Endothelial cell of umbilical vein (primary cell): Measurements from ENCODE around the gene RALGPS1. TPM values are rescaled to one million over a fixed set of nuclear protein-coding genes. Genes with fewer than 3 reads are reported as not detected.

Experiments
- BruUV-seq: library from RNA; stranded (reverse); fragments of 400-500 nt; replicated peaks from 2 replicates; lab custom pipeline; 2021; lab: Mats Ljungman, UMichigan
- CTCF ChIA-PET: fragments of 300-600, 350-600 bp; sonication (Branson Sonifier 250); formaldehyde crosslinking; loops from one replicate; lab custom pipeline; 2021; ENCODE audit warnings: antibody characterized with exemption, inconsistent platforms; lab: Charles Lee
- POLR2A ChIA-PET: fragments of 300-600, 350-600 bp; sonication (Branson Sonifier 250); formaldehyde crosslinking; loops from one replicate; lab custom pipeline; 2021; ENCODE audit warnings: antibody characterized with exemption, inconsistent platforms; lab: Charles Lee
- DNase-seq: peaks from one replicate; pipeline ENCODE4 v3.0.0-alpha.2; 2011; ENCODE audit warnings: low read depth, low spot score
- FAIRE-seq: peaks from 2 replicates; lab custom pipeline; 2011; peaks lifted over from hg19 to GRCh38; lab: Jason Lieb, UNC
- H2AFZ ChIP-seq: 2 replicates; pipeline ENCODE4 v1.6.0; 2012; ENCODE audit warnings: low read depth, low read length, control low read depth, inconsistent platforms
- H3K27ac ChIP-seq: 2 replicates; pipeline ENCODE4 v1.5.1; 2011; ENCODE audit warnings: low read depth, mild to moderate bottlenecking, control low read depth, low read length, moderate library complexity; ENCODE audit not compliant: insufficient read depth
- H3K27me3 ChIP-seq, 2 experiments: 2 replicates each; pipeline versions ENCODE4 v1.6.0 to v1.6.1; 2011; ENCODE audit warnings: low read length in 2 of 2, mixed read lengths in 1 of 2; ENCODE audit not compliant: control insufficient read depth in 2 of 2, insufficient read depth in 2 of 2
- H3K36me3 ChIP-seq, 2 experiments: 2 replicates in 1 of 2; 3 replicates in 1 of 2; pipeline ENCODE4 v1.5.1; 2011; ENCODE audit warnings: low read length in 2 of 2, mild to moderate bottlenecking in 1 of 2, moderate library complexity in 1 of 2; ENCODE audit not compliant: control insufficient read depth in 2 of 2, insufficient read depth in 2 of 2; ENCODE audit errors: extremely low read depth in 1 of 2
- H3K4me1 ChIP-seq: 3 replicates; pipeline ENCODE4 v1.5.1; 2011; ENCODE audit warnings: mild to moderate bottlenecking, low read length; ENCODE audit not compliant: control insufficient read depth, insufficient read depth; ENCODE audit errors: extremely low read depth
- H3K4me2 ChIP-seq: 2 replicates; pipeline ENCODE4 v1.6.1; 2011; ENCODE audit warnings: low read length, control low read depth, mixed read lengths; ENCODE audit not compliant: insufficient read depth
- H3K4me3 ChIP-seq, 3 experiments: fragments of 200-600 bp in 1 of 3; sonication (generic), shearing (Covaris generic) in 1 of 3; replicated peaks in 1 of 3; 2 replicates each; pipeline ENCODE4 v1.5.1; 2011 to 2016; ENCODE audit warnings: control low read depth in 3 of 3, low read length in 3 of 3, mild to moderate bottlenecking in 2 of 3, inconsistent platforms in 1 of 3, low read depth in 1 of 3, moderate library complexity in 1 of 3; ENCODE audit not compliant: insufficient read depth in 1 of 3
- H3K79me2 ChIP-seq: 2 replicates; pipeline ENCODE4 v1.6.0; 2012; ENCODE audit warnings: low read length, inconsistent platforms; ENCODE audit not compliant: control insufficient read depth, insufficient read depth
- H3K9ac ChIP-seq: replicated peaks from 2 replicates; pipeline ENCODE3; 2011; ENCODE audit warnings: low read length, control low read depth; ENCODE audit not compliant: insufficient read depth; ENCODE audit errors: extremely low read depth
- H3K9me1 ChIP-seq: replicated peaks from 3 replicates; pipeline ENCODE4 v1.6.0; 2011; ENCODE audit warnings: mild to moderate bottlenecking, low read length; ENCODE audit not compliant: control insufficient read depth, insufficient read depth; ENCODE audit errors: extremely low read depth
- H3K9me3 ChIP-seq: replicated peaks from 2 replicates; pipeline ENCODE4 v1.5.1; 2012; ENCODE audit warnings: low read length, inconsistent platforms; ENCODE audit not compliant: control insufficient read depth, insufficient read depth
- H4K20me1 ChIP-seq: replicated peaks from 2 replicates; pipeline ENCODE3; 2011; ENCODE audit warnings: mild to moderate bottlenecking, low read length; ENCODE audit not compliant: control insufficient read depth, insufficient read depth; ENCODE audit errors: extremely low read depth
- CTCF ChIP-seq, 2 donors: IDR thresholded peaks; 1 replicate in 1 of 2; 2 replicates in 1 of 2; pipeline ENCODE4 v1.5.1; 2011; ENCODE audit warnings: low read length in 2 of 2, mild to moderate bottlenecking in 2 of 2, moderate library complexity in 2 of 2, control low read depth in 1 of 2, inconsistent platforms in 1 of 2, low read depth in 1 of 2; ENCODE audit not compliant: insufficient read depth in 1 of 2; ENCODE audit errors: extremely low read depth in 1 of 2
- FOS ChIP-seq: IDR thresholded peaks from 2 replicates; pipeline ENCODE4 v1.6.1; 2011; ENCODE audit warnings: mild to moderate bottlenecking, low read length, moderate library complexity, borderline replicate concordance; ENCODE audit not compliant: insufficient read depth
- GATA2 ChIP-seq: IDR thresholded peaks from 2 replicates; pipeline ENCODE4 v1.7.0; 2011; ENCODE audit warnings: low read depth, mild to moderate bottlenecking, moderate library complexity, mixed read lengths, low read length; ENCODE audit not compliant: insufficient read length, insufficient read depth
- POLR2A ChIP-seq: IDR thresholded peaks from 2 replicates; pipeline ENCODE4 v1.6.1; 2012; ENCODE audit warnings: low read depth, mild to moderate bottlenecking, control low read depth, low read length
- dilution Hi-C: fragments of 300-500 bp; cut with MboI; formaldehyde crosslinking; loops from one replicate; pipeline ENCODE4 v1.15.0; 2019; ENCODE audit warnings: low sequenced_read_pairs; ENCODE audit not compliant: extremely low pct_ligation_motif_present
- intact Hi-C: fragments of 100-400 bp; cut with micrococcal nuclease; formaldehyde crosslinking; loops from one replicate; pipeline ENCODE4 v1.10.0; 2022
- polyA plus RNA-seq, 4 experiments: library from polyadenylated mRNA; depleted of rRNA in 3 of 4; stranded (reverse) in 3 of 4; unstranded in 1 of 4; fragments of >200 nt; gene quantifications; 2 replicates each; pipeline versions ENCODE4 v1.2.1 to v1.2.3, GENCODE V29; 2011 to 2012; ENCODE audit warnings: missing spikeins in 1 of 4
- total RNA-seq: library from RNA; stranded (reverse); gene quantifications from 2 replicates; pipeline ENCODE4 v1.2.3, GENCODE V29; 2021

RALGPS1 gene
- total and polyA plus RNA-seq, 2 donors (not counting 3 experiments of a cell fraction or from before 2014, with no cell fraction given) = 3.8 to 5.5 TPM

- peak; percentile 90 for FAIRE-seq
- BruUV-seq = no TSS peak
- H3K27me3 ChIP-seq = no peaks in the 10 kb centered on the region
Observed at GRCh38 chr9:127113191-127113972, 198.8 kb downstream of the RALGPS1 start.

More at GRCh38 chr9:127113191-127113972, 198.8 kb downstream of the RALGPS1 start:
- no peaks in the 10 kb centered on the region for H4K20me1 ChIP-seq
- no peak overlapping the region for H3K9ac ChIP-seq
- no peak for DNase-seq
- POLR2A ChIA-PET = no interaction called here
- peaks cover 18% of the 10 kb centered on the region for H3K4me1 ChIP-seq
- H3K27ac ChIP-seq = no peak overlapping the region
- no peaks in the 10 kb centered on the region for H3K9me1 ChIP-seq
- TF ChIP-seq CTCF (IDR thresholded peaks at IDR 0.05; ENCODE audit: extremely low read depth in 1 of 2, insufficient read depth in 1 of 2, low read depth in 1 of 2, low read length in 2 of 2) = no peak
- TF ChIP-seq FOS = no peak
- no peak for TF ChIP-seq POLR2A
- TF ChIP-seq GATA2 = peak; percentile 78
- H3K36me3 ChIP-seq = peaks cover 0 to under 1% of the 10 kb centered on the region in 2 experiments
- H3K79me2 ChIP-seq = no peaks in the 10 kb centered on the region
- CTCF ChIA-PET = interaction anchor here (1.5 kb wide), 2 partner anchors 9 to 24 kb away, joined by 3 to 6 read pairs; no protein-coding TSS in a partner anchor
- dilution Hi-C loops = no loop called here
- no peak overlapping the region for H3K4me3 ChIP-seq
- intact Hi-C loops = no loop called here
- H3K9me3 ChIP-seq = no peaks in the 10 kb centered on the region
- no peak overlapping the region for H2AFZ ChIP-seq
- H3K4me2 ChIP-seq = peak overlapping the region; percentile 49
